Neural progenitor cell (in vitro differentiated cells): Measurements from ENCODE around the gene TMEM150C. TPM values are rescaled to one million over a fixed set of nuclear protein-coding genes. Genes with fewer than 3 reads are reported as not detected.

Experiments used
- DNase-seq: peaks from one replicate; pipeline ENCODE4 v3.0.0-alpha.2; 2016; ENCODE audit warnings: low spot score
- H2AFZ ChIP-seq: fragments of 200-600 bp; sonication (generic); replicated peaks from 2 replicates; pipeline ENCODE4 v1.6.1; 2016; ENCODE audit warnings: antibody characterized with exemption
- H3F3A ChIP-seq: fragments of 200-600 bp; sonication (generic); 2 replicates; pipeline ENCODE4 v1.6.1; 2016; ENCODE audit warnings: antibody characterized with exemption, low read depth
- H3K27ac ChIP-seq: fragments of 200-600 bp; sonication (generic); 2 replicates; pipeline ENCODE4 v1.5.1; 2016; ENCODE audit warnings: mild to moderate bottlenecking
- H3K27me3 ChIP-seq: fragments of 200-600 bp; sonication (generic); 2 replicates; pipeline ENCODE4 v1.6.1; 2016; ENCODE audit warnings: mild to moderate bottlenecking, moderate library complexity
- H3K36me3 ChIP-seq: fragments of 200-600 bp; sonication (generic); 2 replicates; pipeline ENCODE4 v1.5.1; 2016
- H3K4me1 ChIP-seq: fragments of 200-600 bp; sonication (generic); 2 replicates; pipeline ENCODE4 v1.6.1; 2016; ENCODE audit warnings: mixed run types
- H3K4me2 ChIP-seq: fragments of 200-600 bp; sonication (generic); 2 replicates; pipeline ENCODE4 v1.6.1; 2016
- H3K4me3 ChIP-seq: fragments of 200-600 bp; sonication (generic); 2 replicates; pipeline ENCODE4 v1.5.1; 2016
- H3K79me2 ChIP-seq: fragments of 200-600 bp; sonication (generic); 2 replicates; pipeline ENCODE4 v1.6.1; 2016; ENCODE audit warnings: low read depth
- H3K9ac ChIP-seq: fragments of 200-600 bp; sonication (generic); 2 replicates; pipeline ENCODE4 v1.6.1; 2016
- H3K9me3 ChIP-seq: fragments of 200-600 bp; sonication (generic); 2 replicates; pipeline ENCODE4 v1.5.1; 2016; ENCODE audit warnings: low read depth
- H4K20me1 ChIP-seq: fragments of 200-600 bp; sonication (generic); 2 replicates; pipeline ENCODE4 v1.6.1; 2016; ENCODE audit warnings: low read depth
- H3K27ac Mint-ChIP-seq: 3 replicates; pipeline ENCODE4 v1.8.0; 2021; ENCODE audit warnings: mixed read lengths
- H3K27me3 Mint-ChIP-seq: 2 replicates; pipeline ENCODE4 v1.8.0; 2022; ENCODE audit warnings: low read depth, mild to moderate bottlenecking, inconsistent platforms, moderate library complexity, mixed read lengths; ENCODE audit not compliant: insufficient read depth
- H3K36me3 Mint-ChIP-seq: 3 replicates; pipeline ENCODE4 v1.8.0; 2021; ENCODE audit warnings: mixed read lengths
- H3K4me1 Mint-ChIP-seq: 3 replicates; pipeline ENCODE4 v1.8.0; 2021; ENCODE audit warnings: mixed read lengths
- H3K4me3 Mint-ChIP-seq: 3 replicates; pipeline ENCODE4 v1.8.0; 2021; ENCODE audit warnings: mild to moderate bottlenecking, moderate library complexity, mixed read lengths
- H3K9me3 Mint-ChIP-seq: 3 replicates; pipeline ENCODE4 v1.8.0; 2020; ENCODE audit warnings: mixed read lengths
- EZH2 ChIP-seq: fragments of 200-600 bp; sonication (generic); IDR thresholded peaks from 2 replicates; pipeline ENCODE4 v1.6.1; 2017; ENCODE audit warnings: antibody characterized with exemption, mild to moderate bottlenecking, moderate library complexity
- EZH2phosphoT487 ChIP-seq: fragments of 200-600 bp; sonication (generic); IDR thresholded peaks from 2 replicates; pipeline ENCODE4 v1.6.1; 2017; ENCODE audit warnings: antibody characterized with exemption
- total RNA-seq: library from RNA; depleted of rRNA; stranded (reverse); fragments of >200 nt; gene quantifications from 2 replicates; pipeline ENCODE4 v1.2.3, GENCODE V29; 2015; ENCODE audit warnings: low replicate concordance
- TF ChIP-seq, protein P1 (sequence below): fragments of 200-600 bp; sonication (generic); IDR thresholded peaks from 2 replicates; pipeline ENCODE4 v1.5.1; 2017; ENCODE audit warnings: antibody characterized with exemption, mild to moderate bottlenecking

Gene TMEM150C
- total RNA-seq, 1 donor from 2014 or later, result 3.8 TPM

DNA sequence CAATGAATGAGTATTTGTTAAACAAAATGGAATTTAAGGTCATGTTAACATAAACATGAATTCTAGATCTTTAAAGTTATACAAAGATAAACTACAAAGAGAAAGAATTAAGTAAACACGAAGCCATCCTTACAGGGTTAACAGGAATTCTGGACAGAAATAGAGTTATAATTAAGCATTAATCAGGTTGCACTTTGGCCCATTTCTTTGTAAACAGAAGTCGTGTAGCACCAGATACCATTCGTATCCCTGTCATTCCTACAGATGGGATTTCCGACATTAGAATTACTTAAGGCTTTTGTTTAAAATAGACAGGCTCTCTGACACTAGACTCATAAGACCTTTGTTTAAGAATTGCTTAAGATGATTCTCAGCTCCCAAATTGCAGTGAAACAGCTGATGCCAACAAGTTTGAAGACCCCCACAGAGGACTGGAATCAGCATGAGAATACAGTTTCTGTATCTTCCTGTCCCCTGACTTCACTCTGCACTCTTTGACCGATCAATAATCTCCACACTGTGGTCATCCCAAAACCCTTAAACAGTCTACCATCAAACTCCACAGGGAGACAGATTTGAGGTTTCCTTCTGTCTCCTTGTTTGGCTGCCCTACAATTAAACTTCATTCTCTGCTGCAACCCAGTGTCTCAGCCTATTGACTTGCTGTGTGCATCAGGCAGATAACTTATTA lies 22.3 kb upstream of the TMEM150C start:
- H3K9me3 Mint-ChIP-seq, result peaks cover 2% of the 10 kb centered on the region
- H3K27me3 ChIP-seq, result no peaks in the 10 kb centered on the region
- no peak overlapping the region for H3K4me3 ChIP-seq
- no peak overlapping the region for H2AFZ ChIP-seq
- no peak for TF ChIP-seq EZH2
- TF ChIP-seq, protein P1, sequence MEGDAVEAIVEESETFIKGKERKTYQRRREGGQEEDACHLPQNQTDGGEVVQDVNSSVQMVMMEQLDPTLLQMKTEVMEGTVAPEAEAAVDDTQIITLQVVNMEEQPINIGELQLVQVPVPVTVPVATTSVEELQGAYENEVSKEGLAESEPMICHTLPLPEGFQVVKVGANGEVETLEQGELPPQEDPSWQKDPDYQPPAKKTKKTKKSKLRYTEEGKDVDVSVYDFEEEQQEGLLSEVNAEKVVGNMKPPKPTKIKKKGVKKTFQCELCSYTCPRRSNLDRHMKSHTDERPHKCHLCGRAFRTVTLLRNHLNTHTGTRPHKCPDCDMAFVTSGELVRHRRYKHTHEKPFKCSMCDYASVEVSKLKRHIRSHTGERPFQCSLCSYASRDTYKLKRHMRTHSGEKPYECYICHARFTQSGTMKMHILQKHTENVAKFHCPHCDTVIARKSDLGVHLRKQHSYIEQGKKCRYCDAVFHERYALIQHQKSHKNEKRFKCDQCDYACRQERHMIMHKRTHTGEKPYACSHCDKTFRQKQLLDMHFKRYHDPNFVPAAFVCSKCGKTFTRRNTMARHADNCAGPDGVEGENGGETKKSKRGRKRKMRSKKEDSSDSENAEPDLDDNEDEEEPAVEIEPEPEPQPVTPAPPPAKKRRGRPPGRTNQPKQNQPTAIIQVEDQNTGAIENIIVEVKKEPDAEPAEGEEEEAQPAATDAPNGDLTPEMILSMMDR, result no peak
- no peak for TF ChIP-seq EZH2phosphoT487
- no peaks in the 10 kb centered on the region for H3K36me3 Mint-ChIP-seq
- no peak overlapping the region for H3K27ac ChIP-seq
- peaks cover 26% of the 10 kb centered on the region for H3K4me1 Mint-ChIP-seq
- peaks cover 11% of the 10 kb centered on the region for H3K4me1 ChIP-seq
- H3K4me3 Mint-ChIP-seq, result no peak overlapping the region
- no peak for DNase-seq
- H3K27ac Mint-ChIP-seq, result no peak overlapping the region
- H3K4me2 ChIP-seq, result no peak overlapping the region
- no peaks in the 10 kb centered on the region for H3K36me3 ChIP-seq
- H3F3A ChIP-seq, result peaks cover 7% of the 10 kb centered on the region
- no peak overlapping the region for H3K9ac ChIP-seq
- H3K27me3 Mint-ChIP-seq, result no peaks in the 10 kb centered on the region
- H4K20me1 ChIP-seq, result no peaks in the 10 kb centered on the region
- H3K79me2 ChIP-seq, result no peaks in the 10 kb centered on the region
- no peaks in the 10 kb centered on the region for H3K9me3 ChIP-seq

DNA sequence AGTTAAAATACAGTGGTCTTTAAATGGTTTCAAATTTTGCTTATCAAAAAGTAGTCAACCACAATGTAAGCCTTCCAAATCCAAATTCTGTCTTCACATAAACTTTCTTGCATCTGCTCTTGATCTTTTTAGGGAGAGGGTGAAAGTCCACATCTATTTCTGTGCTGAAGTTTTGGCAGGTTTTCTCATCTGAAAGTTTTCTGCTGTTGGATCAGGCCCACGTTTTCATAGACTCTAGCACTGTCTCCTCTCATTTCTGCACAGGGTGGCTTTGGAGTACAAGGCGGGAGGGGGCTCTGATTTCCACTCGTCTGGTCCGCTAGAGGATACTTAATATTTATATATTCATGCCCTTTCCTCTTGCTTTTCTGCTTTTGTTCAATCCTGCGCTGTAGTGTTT lies 18.1 kb upstream of the TMEM150C start:
- H3K9me3 ChIP-seq, result no peaks in the 10 kb centered on the region
- H3K27ac ChIP-seq, result no peak overlapping the region
- TF ChIP-seq EZH2phosphoT487, result no peak
- TF ChIP-seq, protein P1, result no peak
- no peak for TF ChIP-seq EZH2
- no peak overlapping the region for H3K9ac ChIP-seq
- H3K4me1 Mint-ChIP-seq, result peaks cover 5% of the 10 kb centered on the region
- no peaks in the 10 kb centered on the region for H3K79me2 ChIP-seq
- H3K4me1 ChIP-seq, result no peaks in the 10 kb centered on the region
- H2AFZ ChIP-seq, result no peak overlapping the region
- no peaks in the 10 kb centered on the region for H3K36me3 Mint-ChIP-seq
- no peak overlapping the region for H3K4me3 Mint-ChIP-seq
- DNase-seq, result no peak
- no peak overlapping the region for H3K27ac Mint-ChIP-seq
- H3K36me3 ChIP-seq, result no peaks in the 10 kb centered on the region
- no peak overlapping the region for H3K4me2 ChIP-seq
- no peaks in the 10 kb centered on the region for H3F3A ChIP-seq
- no peak overlapping the region for H3K4me3 ChIP-seq
- H3K27me3 ChIP-seq, result no peaks in the 10 kb centered on the region
- H3K27me3 Mint-ChIP-seq, result no peaks in the 10 kb centered on the region
- H4K20me1 ChIP-seq, result no peaks in the 10 kb centered on the region
- H3K9me3 Mint-ChIP-seq, result peaks cover 2% of the 10 kb centered on the region

DNA sequence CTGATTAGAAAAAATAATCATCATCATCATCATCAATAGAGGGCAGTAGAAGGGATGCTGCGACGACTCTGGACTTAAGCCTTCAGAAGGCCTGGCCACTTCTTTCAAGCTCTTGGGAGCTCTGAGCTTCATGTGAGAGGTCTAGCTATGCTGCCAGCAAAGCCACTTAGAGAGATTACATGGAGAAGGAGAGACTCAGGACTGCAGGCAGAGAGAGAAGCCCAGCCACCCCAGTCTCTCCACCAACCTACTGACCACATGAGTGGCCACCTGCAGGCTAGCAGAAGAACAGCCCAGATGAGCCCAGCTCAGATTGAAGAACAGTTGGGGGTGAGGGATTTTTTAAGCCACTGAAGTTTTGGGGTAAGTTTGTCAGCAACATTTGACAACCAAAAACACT lies 17.1 kb upstream of the TMEM150C start:
- no peak overlapping the region for H2AFZ ChIP-seq

More for the DNA sequence above, 17.1 kb upstream of the TMEM150C start:
- H4K20me1 ChIP-seq, result no peaks in the 10 kb centered on the region
- no peaks in the 10 kb centered on the region for H3F3A ChIP-seq
- no peak overlapping the region for H3K4me3 ChIP-seq
- H3K27me3 ChIP-seq, result no peaks in the 10 kb centered on the region
- H3K27ac ChIP-seq, result no peak overlapping the region
- no peaks in the 10 kb centered on the region for H3K9me3 ChIP-seq
- DNase-seq, result no peak
- no peak overlapping the region for H3K4me3 Mint-ChIP-seq
- no peak overlapping the region for H3K27ac Mint-ChIP-seq
- H3K36me3 Mint-ChIP-seq, result no peaks in the 10 kb centered on the region
- H3K9ac ChIP-seq, result no peak overlapping the region
- H3K36me3 ChIP-seq, result no peaks in the 10 kb centered on the region
- TF ChIP-seq, protein P1, result peak; percentile 22
- TF ChIP-seq EZH2 (no peak), EZH2phosphoT487 (no peak)
- no peaks in the 10 kb centered on the region for H3K4me1 Mint-ChIP-seq
- no peak overlapping the region for H3K4me2 ChIP-seq
- H3K27me3 Mint-ChIP-seq, result no peaks in the 10 kb centered on the region
- H3K4me1 ChIP-seq, result no peaks in the 10 kb centered on the region
- H3K9me3 Mint-ChIP-seq, result peaks cover 2% of the 10 kb centered on the region
- no peaks in the 10 kb centered on the region for H3K79me2 ChIP-seq
